Fibroblast of skin of right quadriceps (primary cell): ENCODE measurements around the gene FBXO45.
"Not testable (repeated sequence)": the region's sequence is repeated elsewhere in the genome, so short reads cannot be mapped to it uniquely, and the experiment has no call there.

Source experiments
- DNase-seq: peaks from one replicate; pipeline ENCODE4 v3.0.0-alpha.2; 2013

FBXO45 gene

DNA sequence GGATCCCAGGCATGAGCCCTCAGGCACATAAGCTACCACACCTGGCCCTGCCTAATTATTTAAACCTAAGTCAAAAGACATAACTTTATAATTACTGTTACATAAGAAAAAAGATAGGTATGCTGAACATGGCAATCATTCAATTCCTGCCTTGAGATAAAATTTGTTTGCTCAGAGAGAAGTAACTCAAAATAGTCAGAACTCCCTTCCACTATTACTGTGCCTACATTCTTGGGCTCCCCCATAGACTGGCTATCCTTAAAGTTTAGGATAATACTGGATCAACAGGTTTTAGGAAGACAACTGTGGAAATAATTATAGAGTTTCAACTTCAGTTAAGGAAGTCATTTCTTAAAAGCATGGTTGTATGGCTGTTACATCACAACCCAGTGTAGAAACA lies 10.0 kb upstream of the FBXO45 start:
- DNase-seq = no peak

- peak; percentile 24 for DNase-seq
These were observed 8.6 kb upstream of the FBXO45 start for GRCh38 chr3:196559826-196560225.

DNA sequence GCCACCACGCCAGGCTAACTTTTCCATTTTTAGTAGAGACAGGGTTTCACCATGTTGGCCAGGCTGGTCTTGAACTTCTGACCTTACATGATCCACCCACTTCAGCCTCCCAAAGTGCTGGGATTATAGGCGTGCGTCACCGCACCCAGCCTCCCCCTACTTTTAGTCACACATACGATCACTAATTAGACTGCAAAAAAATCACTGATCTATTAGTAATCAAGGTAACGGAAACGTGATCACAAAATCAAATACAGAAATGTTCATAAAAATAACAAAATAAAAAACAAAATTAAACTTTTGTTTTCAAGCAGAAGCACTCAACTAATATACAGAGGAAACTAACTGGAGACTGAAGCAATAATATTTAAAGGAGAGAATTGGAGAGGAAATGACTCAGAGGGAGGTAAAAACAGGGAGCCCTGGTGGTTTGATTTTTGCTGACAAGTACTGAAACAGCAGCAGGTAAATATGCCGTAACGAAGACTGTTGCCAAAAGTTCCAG lies 4.7 kb upstream of the FBXO45 start:
- DNase-seq = no peak

GRCh38 chr3:196569003-196569516 lies 600 bp downstream of the FBXO45 start:
- peak; percentile 3 for DNase-seq

- DNase-seq = not testable (repeated sequence)
These were observed 1.9 kb downstream of the FBXO45 start for GRCh38 chr3:196570332-196570731.

- DNase-seq = no peak
These were observed 3.9 kb downstream of the FBXO45 start for GRCh38 chr3:196572389-196572788.

- DNase-seq = no peak
These were observed 16.7 kb downstream of the FBXO45 start for GRCh38 chr3:196585044-196585757.

GRCh38 chr3:196590279-196590678 lies 21.8 kb downstream of the FBXO45 start:
- DNase-seq = no peak

DNA sequence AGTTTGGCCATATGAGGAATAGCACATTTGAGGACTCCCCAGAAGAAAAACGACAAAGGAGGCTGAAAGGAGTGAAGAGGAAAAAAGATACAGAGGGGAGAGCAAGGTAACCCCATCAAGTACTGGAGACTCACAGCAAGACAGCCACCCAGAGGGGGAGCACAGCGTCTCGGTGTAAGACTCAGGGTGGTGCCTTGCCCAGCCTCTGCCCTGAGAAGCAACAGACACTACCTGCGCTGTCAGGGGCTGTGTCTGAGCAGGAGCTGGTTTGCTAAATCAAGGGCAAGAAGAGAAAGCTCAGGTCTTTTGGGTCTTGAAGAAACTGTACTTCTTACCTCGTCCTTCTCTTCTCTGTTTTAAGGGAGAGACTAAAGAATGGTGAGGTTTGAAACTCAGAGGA lies 27.9 kb downstream of the FBXO45 start:
- no peak for DNase-seq

- peak; percentile 3 for DNase-seq
These were observed 29.7 kb downstream of the FBXO45 start for GRCh38 chr3:196597971-196598733.

- no peak for DNase-seq
These were observed 31.3 kb downstream of the FBXO45 start for GRCh38 chr3:196599734-196600128.

DNA sequence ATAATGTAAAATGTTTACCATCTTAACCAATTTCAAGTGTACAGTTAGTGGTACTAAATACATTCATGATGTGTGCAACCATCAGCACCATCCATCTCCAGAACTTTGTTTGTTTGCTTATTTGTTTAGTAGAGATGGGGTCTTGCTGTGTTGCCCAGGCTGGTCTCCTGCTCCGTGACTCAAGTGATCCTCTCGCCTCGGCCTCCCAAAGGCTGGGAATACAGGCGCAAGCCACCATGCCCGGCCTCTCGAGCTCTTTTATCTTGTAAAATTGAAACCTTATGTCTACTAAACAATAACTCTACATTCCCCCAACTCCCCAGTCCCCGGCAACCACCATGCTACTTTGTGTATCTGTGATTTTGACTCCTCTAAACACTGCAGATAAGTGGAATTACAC lies 31.9 kb downstream of the FBXO45 start:
- DNase-seq = no peak

DNA sequence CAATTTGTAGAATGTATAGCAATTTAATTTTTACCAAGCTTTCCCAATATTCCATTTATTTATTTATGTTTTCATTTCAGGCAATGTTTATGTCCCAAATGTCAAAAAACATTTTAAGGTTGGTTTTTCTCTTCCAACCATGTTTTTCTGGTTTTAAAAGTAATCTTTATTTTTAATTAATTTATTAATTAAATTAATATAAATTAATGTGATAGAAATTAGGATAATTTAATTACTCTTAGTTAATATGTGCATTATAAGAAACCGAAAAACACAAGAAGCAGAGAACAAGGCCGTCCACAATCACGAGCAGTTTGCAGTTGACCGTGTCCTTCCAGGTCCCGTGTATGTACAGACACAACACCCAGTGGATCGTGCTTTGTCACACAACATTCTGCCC lies 34.2 kb downstream of the FBXO45 start:
- DNase-seq = no peak

DNA sequence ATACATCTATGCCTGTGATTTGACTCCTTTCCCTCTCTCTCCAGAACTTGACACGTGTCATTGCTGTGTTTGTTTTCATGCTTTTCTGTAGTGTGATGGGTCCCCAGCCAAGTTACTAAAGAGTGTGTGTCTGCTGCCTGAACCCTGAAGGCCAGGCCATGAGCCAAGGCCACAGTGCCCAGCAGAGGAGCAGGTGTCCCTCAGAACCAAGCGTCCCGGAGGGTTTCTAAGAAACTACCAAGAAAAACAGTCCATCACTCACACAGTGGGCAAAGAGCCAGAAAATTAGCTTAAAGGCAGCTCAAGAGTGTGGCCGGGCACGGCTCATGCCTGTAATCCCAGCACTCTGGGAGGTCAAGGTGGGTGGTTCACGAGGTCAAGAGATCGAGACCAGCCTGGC lies 35.2 kb downstream of the FBXO45 start:
- no peak for DNase-seq

- no peak for DNase-seq
These were observed 36.1 kb downstream of the FBXO45 start for GRCh38 chr3:196604548-196604947.

DNA sequence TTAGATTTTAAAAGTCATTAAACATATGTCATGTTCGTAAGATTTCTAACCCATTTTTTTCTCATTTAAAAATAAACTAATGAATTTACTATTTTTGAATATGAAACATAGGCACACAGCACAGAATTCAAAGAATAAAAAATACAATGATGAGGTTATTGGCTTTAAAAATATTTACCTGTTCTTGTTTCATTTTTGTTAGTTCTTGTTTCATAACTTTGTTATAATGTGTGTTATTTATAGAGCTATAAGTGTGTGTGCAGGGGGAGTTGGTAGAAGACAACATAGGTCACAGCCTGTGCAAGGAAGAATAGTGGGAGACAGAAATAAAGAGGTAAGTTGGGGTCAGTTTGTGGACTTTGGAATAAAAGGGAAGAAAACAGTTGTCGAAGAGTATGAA lies 40.2 kb downstream of the FBXO45 start:
- no peak for DNase-seq

DNA sequence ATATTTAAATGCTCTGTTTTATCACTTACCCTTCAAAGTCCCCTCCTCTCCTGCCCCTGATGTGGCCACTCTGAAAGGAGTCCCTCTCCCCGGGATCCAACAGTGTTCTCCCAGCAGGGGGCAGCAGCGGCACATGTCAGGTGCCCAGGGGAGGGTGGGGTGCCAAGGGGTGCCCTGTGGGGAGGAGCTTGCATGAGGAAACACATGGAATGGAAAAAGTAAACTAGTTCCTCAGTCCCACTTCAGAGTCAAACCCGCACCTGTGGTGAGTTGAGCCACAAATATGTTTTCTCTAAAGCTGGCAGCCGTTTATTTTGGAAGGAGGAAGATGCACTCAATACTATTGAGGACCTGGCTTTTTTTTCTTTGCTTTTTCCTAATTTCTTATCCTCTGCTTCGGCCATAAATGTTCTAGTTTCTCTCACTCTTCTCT lies 40.9 kb downstream of the FBXO45 start:
- DNase-seq = peak; percentile 65

- DNase-seq = no peak
These were observed 41.5 kb downstream of the FBXO45 start for GRCh38 chr3:196609805-196610515.

DNA sequence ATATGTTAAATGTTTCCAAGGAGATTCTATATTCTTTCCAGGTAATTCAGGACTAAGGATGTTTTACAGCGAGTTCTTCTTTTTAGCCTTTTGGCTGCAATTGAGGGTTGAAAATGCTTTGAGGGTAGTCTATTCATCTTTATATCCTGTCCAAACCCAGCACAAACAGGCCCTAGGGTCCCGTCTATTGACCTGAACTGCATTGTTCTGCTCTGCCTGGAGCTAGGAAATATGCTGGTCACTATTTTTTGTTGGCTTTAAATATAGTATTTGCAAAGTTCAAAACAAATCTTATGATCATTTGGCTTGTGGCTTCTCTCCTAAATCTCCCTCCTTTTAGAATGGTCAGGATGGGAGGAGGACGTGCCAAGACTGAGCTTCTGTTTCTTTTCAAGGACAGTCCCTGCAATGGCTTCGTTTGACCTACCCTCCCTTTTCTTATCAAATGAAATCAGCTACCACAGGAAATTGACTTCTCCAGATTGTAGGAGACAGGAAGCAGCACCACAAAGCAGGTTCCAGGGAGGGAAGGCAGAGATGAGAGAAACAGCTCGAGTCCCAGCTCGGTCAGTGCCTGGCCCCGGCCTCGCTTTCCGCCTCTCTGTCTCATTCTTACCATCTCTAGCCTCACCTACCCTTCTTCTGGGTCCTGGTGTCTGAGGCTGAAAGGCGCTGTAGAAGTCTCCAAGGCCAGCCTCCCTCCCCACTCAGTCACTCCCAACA lies 43.5 kb downstream of the FBXO45 start:
- DNase-seq = no peak

GRCh38 chr3:196615234-196615633 lies 46.8 kb downstream of the FBXO45 start:
- not testable (repeated sequence) for DNase-seq

DNA sequence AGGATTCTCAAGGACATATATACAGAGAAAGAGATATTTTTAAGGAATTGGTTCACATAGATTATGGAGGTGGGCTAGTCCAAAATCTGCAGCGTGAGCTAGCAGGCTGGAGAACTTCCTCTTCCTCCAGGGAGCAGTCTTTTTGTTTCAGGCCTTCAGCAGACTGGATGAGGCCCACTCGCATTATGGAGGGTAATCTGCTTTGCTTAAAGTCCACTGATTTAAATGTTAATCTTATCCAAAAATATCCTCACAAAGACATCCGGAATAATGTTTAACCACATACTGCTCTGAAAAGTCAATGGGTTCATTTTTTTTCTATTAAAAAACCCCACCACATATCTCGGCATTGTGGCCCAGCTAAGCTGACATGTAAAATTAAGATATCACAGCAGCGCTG lies 48.8 kb downstream of the FBXO45 start:
- DNase-seq = no peak

DNA sequence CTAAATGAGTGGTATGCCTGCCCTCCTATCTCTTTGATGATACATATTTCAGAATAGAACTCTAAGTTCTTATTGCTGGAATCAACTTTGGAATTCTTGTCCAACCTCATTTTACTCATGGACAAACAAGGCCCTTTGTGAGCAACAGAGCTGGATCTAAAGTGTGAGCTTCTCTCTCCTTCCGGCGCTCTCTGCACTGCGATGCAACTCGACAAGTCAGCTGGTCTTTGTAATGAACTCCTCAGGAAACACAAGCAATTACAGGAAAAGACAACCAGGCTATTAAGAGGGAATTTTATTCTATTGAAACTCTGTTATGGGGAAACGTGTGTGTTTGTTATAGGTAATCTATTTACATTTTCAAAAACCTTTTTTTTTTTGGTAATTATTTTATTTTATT lies 50.8 kb downstream of the FBXO45 start:
- DNase-seq = no peak

DNA sequence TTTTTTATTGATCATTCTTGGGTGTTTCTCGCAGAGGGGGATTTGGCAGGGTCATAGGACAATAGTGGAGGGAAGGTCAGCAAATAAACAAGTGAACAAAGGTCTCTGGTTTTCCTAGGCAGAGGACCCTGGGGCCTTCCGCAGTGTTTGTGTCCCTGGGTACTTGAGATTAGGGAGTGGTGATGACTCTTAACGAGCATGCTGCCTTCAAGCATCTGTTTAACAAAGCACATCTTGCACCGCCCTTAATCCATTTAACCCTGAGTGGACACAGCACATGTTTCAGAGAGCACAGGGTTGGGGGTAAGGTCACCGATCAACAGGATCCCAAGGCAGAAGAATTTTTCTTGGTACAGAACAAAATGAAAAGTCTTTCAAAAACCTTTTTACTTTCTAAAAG lies 51.2 kb downstream of the FBXO45 start:
- DNase-seq = not testable (repeated sequence)
